GM03348 (cell line): ENCODE results near the gene C12orf57.

Experiments used
- DNase-seq: peaks from one replicate; pipeline ENCODE4 v3.0.0; 2012; ENCODE audit warnings: low spot score

C12orf57 gene

DNA sequence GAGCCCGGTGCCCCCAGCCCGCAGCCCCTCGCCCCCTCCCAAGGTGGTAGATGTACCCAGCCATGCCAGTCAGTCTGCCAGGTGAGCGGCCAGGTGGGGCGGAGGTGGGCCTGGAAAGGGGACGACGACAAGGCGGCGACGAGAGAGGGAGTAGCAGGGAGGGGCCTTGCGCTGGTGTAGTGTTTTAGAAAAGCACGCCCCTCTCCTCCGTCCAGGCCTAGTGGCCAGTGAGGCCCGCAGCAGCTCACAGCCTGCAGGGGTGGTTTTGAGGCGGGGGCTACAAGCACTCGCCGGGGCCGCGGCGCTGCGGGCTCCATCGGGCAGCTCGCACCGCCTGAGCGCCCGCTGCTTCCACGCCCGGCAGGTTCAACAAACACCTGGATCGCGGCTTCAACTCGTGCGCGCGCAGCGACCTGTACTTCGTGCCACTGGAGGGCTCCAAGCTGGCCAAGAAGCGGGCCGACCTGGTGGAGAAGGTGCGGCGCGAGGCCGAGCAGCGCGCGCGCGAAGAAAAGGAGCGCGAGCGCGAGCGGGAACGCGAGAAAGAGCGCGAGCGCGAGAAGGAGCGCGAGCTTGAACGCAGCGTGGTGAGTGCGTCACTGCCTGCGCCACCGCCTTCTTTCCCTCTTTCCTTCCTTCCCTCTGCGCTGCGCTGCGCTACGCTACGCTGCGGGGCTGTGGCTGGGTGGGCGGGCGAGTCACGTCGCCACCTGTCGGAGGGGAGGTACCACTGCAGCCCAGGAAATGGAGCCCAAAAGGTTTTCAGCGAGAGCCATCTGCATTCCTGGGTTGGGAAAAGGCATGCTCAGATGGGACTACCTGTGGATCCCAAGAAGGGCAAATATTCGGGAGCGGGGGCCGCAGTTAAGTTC is 6.1 kb upstream of the C12orf57 start:
- peak; percentile 91 for DNase-seq

DNA sequence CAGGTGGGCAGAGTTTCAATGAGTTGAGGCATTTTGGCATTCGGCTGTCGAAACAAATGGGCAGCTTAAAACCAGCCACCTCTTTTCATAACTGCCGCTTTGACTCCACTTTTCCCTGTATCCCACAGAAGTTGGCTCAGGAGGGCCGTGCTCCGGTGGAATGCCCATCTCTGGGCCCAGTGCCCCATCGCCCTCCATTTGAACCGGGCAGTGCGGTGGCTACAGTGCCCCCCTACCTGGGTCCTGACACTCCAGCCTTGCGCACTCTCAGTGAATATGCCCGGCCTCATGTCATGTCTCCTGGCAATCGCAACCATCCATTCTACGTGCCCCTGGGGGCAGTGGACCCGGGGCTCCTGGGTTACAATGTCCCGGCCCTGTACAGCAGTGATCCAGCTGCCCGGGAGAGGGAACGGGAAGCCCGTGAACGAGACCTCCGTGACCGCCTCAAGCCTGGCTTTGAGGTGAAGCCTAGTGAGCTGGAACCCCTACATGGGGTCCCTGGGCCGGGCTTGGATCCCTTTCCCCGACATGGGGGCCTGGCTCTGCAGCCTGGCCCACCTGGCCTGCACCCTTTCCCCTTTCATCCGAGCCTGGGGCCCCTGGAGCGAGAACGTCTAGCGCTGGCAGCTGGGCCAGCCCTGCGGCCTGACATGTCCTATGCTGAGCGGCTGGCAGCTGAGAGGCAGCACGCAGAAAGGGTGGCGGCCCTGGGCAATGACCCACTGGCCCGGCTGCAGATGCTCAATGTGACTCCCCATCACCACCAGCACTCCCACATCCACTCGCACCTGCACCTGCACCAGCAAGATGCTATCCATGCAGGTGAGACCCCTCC is 5.2 kb upstream of the C12orf57 start:
- no peak for DNase-seq

DNA sequence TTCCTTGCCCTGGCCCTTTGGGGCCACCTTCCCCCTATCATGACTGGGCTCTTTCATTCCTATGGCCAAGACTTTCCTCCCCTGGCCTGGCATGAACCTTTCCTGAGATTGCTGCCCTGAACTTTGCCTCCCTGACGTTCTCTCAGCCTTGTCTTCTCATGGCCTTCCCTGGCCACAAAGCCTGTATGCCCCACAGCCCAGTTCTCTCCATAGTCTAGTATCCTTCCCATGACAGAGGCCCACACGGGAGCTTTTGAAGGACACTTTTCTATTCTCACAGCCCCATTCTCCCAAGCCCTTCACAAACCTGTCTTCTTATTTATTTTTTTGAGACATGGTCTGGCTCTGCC is 4.7 kb upstream of the C12orf57 start:
- DNase-seq, result no peak

GRCh38 chr12:6941267-6941666 is 2.6 kb upstream of the C12orf57 start:
- DNase-seq, result no peak

DNA sequence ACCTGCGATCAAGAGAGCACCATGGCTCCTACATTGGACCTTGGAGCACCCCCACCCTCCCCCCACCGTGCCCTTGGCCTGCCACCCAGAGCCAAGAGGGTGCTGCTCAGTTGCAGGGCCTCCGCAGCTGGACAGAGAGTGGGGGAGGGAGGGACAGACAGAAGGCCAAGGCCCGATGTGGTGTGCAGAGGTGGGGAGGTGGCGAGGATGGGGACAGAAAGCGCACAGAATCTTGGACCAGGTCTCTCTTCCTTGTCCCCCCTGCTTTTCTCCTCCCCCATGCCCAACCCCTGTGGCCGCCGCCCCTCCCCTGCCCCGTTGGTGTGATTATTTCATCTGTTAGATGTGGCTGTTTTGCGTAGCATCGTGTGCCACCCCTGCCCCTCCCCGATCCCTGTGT is 2.0 kb upstream of the C12orf57 start:
- no peak for DNase-seq

- DNase-seq, result no peak
Observed at GRCh38 chr12:6942331-6942665, 1.5 kb upstream of the C12orf57 start.

- peak; percentile 93 for DNase-seq
Observed at GRCh38 chr12:6943389-6943721, 467 bp upstream of the C12orf57 start.

DNA sequence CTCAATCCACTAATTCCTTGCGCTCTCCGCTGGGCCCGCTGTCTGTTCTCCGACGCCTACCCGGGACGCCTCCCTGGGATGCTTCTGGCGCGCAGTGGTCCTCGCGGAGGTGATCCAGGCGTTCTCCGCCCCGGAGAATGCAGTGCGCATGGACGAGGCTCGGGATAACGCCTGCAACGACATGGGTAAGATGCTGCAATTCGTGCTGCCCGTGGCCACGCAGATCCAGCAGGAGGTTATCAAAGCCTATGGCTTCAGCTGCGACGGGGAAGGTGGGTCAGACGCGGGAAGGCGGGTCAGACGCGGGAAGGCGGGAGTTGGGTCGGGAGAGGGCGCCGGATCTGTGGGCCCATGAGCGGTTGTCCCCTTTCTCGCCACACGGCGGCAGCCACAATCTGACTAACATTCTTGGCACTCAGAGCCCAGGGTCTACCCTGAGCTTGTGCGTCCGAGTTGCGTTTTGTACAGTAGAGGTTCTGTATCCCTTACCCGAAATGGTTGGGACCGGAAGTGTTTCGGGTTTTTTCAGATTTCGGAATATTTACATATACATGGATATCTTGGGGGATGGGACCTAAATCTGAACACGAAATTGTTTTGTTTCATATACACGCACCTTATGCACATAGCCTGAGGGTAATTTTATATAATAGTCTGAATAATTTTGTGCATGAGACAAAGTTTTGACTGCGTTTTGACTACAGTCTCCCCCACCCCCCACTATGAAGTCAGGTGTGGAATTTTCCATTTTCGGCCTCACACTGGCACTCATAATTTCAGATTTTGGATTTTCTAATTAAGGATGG is 762 bp downstream of the C12orf57 start:
- DNase-seq, result peak; percentile 93

DNA sequence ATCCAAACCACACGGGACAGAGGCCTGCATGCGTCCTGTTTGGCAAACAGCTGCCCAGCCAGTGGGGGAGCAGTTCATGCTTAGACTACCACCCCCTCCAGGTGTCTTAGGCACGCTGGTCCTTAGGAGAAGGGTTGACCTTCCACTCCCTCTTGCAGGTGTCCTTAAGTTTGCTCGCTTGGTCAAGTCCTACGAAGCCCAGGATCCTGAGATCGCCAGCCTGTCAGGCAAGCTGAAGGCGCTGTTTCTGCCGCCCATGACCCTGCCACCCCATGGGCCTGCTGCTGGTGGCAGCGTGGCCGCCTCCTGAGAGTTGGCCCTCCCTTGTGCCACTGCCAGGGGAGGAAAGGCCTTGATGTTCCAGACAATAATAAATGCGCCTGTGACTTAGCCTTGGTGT is 1.8 kb downstream of the C12orf57 start:
- DNase-seq, result no peak

DNA sequence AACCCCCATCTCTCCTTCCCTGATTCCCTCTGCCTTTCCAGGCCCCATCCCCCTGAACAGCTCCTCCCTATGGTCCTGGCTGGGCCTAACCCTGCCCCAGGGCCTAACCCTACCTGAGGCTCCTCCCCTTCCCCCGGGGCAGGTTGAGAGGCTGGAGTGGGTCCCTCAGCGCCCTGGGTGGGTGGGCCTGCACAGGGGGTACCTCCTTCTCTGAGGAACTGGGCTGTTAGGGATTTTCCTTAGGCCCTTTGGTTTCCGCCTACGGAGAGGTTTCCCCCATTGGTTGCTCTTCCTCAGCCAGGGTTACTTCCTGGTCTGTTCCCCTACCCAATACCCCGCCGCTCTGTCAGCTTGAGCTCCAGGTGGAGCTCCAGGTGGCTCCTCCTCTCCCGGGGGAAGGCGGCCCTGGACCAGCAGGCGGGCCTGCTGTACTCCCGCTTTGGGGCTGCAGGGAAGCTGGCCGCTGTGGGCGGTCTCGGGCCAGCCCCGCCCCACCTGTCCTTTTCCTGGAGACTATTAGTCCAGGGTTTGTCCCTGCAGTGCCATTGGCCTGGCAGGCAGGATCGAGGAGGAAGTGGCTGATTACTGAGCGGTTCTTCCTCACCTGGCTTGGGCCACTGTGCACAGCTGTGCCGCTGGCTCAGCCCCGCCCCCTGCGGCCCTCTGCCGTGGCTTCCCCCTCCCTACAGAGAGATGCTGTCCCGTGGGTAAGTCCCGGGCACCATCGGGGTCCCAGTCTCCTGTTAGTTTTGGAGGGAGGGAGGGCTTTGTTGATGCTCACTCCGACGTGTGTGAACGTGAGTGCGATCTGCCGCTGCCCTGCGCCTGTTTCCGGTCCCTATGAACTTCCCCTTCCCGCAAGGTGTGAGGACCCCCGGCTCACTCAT is 2.5 kb downstream of the C12orf57 start:
- no peak for DNase-seq

GRCh38 chr12:6946920-6947374 is 3.1 kb downstream of the C12orf57 start:
- no peak for DNase-seq

DNA sequence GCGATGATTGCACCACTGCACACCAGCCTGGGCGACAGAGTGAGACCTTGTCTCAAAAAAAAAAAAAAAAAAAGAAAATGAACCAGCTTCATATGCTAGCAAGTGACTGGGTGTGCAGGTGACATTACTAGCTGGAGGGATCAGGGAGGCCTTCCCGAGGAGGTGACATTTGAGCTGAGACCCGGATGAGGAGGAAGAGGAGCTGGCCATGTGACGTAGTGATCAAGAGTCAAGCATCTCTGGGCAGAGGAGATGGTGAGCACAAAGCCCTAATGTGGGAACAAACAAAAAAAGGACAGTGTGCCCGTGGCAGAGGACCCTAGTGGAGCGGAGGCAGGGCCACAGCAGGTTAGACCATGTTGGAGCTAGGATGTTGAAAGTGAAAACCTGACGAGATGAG is 3.8 kb downstream of the C12orf57 start:
- DNase-seq, result no peak

DNA sequence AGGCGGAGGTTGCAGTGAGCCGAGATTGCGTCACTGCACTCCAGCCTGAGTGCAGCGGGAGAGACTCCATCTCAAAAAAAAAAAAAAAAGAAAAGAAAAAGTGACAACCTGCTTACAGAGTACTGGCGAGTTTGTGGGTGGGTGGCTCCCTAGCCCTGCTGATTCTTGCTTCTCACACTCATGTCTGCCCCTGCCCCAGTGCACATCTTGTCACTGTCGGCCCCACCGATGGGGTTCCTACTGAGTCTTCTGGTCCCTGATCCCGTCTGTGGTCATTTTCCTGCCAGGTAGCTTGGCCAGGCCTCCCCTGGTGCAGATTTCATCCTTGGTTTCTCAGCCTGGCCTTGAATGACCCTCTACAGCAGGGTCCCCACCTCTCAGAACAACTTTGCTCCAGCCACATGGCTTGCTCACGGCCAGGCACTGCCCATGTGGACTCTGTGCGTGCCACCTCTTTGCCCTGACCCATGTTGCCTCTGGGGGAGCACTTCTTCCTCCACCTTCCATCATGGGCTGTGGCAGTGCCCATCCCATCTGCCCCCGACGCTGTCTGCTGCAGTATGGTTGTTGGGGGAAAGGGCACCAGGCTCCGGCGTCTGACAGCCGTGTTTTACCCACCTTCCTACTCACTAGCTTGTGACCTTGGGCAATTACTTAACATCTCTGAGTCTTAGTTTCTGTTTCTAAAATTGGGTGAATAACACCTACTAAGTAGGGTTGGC is 5.2 kb downstream of the C12orf57 start:
- DNase-seq, result no peak

DNA sequence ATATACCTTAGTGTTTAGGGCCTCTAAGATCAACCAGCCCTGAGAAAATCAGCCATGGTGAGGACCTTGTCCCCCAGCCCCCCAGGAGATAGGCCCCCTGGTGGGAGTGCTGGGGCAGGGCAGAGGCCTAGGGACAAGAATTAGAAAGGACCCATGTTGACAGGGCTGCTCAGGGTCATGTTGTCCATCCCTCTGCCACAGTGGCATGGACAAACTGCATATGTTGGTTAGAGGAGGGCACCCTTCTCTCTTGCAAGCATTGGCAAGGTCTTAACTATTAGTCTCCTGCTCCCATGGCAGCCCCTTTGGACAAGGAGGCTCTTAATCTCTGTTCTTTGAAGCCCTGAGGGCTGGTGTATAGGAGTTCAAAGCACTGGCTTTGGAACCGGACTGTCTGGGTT is 6.6 kb downstream of the C12orf57 start:
- DNase-seq, result no peak

GRCh38 chr12:6950811-6951540 is 7.2 kb downstream of the C12orf57 start, which contains the start of gene PTPN6:
Gene PTPN6, plus strand, starts transcription at chr12:6951356. Its CDS starts 157 bp downstream, at chr12:6951513.
- no peak for DNase-seq

DNA sequence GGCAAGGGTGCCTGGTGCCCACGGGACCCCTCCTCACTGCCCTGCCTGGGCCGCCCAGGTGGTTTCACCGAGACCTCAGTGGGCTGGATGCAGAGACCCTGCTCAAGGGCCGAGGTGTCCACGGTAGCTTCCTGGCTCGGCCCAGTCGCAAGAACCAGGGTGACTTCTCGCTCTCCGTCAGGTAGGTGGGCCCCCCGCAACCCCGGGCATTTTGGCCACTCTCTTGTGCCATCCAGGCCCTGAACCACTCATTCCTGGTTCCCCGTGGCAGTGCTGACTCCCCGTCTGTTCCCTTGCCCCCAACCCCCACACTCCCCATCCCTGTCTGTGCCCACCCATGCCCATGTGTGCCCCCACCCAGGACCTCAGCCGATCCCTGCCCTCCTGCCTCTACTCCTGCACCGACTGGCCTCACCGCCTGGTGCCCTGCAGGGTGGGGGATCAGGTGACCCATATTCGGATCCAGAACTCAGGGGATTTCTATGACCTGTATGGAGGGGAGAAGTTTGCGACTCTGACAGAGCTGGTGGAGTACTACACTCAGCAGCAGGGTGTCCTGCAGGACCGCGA is 7.8 kb downstream of the C12orf57 start:
- DNase-seq, result no peak

GRCh38 chr12:6952121-6952862 is 8.5 kb downstream of the C12orf57 start:
- no peak for DNase-seq

DNA sequence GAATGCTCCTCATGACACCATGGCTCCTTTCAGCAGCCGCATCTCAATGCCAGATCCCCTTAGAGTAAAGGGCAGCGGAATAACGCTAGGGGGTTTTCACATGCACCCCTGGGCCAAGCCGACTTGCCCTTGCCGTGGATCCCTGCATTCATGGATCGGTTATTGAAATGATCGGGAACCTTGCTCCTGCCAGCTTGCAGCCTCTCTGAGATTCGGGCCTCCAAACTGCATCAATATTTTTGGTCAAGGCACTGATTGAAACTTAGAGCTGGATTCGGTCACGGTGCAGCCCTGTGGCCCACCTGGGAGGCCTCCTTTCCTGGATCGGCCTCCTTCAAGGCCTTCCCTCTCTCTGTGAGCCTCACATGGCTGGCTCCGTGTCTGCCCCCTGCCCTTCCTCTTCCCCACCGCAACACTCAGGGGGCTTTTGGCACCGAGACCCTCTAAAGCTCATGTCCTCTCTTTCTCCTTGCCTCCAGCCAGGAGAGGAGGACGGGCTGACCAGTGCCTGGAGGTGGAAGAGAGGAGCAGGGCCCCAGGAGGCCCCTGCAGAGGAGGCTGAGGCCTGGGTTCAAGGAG is 9.1 kb downstream of the C12orf57 start:
- DNase-seq, result no peak
